Esophagus squamous epithelium (tissue), 4 donors: Measurements from ENCODE around the gene TAF13.

ENCODE experiments used
- CTCF ChIP-seq, 6 experiments: fragments of 450-650 bp in 4 of 6; fragments of 200-600 bp in 2 of 6; sonication (generic) in 2 of 6; IDR thresholded peaks; one replicate each; pipeline ENCODE4 v1.5.1; 2016 to 2019; ENCODE audit warnings: antibody characterized with exemption in 6 of 6, mild to moderate bottlenecking in 4 of 6, moderate library complexity in 4 of 6
- POLR2A ChIP-seq, 4 donors: fragments of 450-650 bp; IDR thresholded peaks; one replicate each; pipeline ENCODE4 v1.6.1; 2017; ENCODE audit warnings: antibody characterized with exemption in 4 of 4, mild to moderate bottlenecking in 4 of 4, moderate library complexity in 3 of 4

- TF ChIP-seq CTCF (IDR thresholded peaks at IDR 0.05) (no peak), POLR2A (IDR thresholded peaks at IDR 0.05) (no peak)
Measured at GRCh38 chr1:109105881-109106280, 30.1 kb upstream of the TAF13 start.
